Effector memory CD4-positive, alpha-beta T cell (primary cell): ENCODE measurements around the gene EFHD2.
"Not testable (repeated sequence)": the region's sequence is repeated elsewhere in the genome, so short reads cannot be mapped to it uniquely, and the experiment has no call there.

Source experiments
- DNase-seq, 3 donors: peaks; one replicate each; pipeline ENCODE4 v3.0.0-alpha.2; 2020
- H3K27ac ChIP-seq: 2 replicates; pipeline ENCODE4 v1.7.0; 2013; ENCODE audit warnings: mild to moderate bottlenecking, low read length, moderate library complexity; ENCODE audit not compliant: insufficient read depth, poor library complexity, severe bottlenecking
- H3K27me3 ChIP-seq: replicated peaks from 2 replicates; pipeline ENCODE4 v1.7.0; 2013; ENCODE audit warnings: mild to moderate bottlenecking, low read length; ENCODE audit not compliant: insufficient read depth, control insufficient read depth, poor library complexity, severe bottlenecking
- H3K36me3 ChIP-seq: 2 replicates; pipeline ENCODE4 v1.7.0; 2013; ENCODE audit warnings: mild to moderate bottlenecking, low read length, moderate library complexity; ENCODE audit not compliant: control insufficient read depth, insufficient read depth
- H3K4me1 ChIP-seq: 2 replicates; pipeline ENCODE4 v1.7.0; 2013; ENCODE audit warnings: low read length, mild to moderate bottlenecking; ENCODE audit not compliant: control insufficient read depth, insufficient read depth, poor library complexity, severe bottlenecking
- H3K4me3 ChIP-seq: 2 replicates; pipeline ENCODE4 v1.7.0; 2013; ENCODE audit warnings: low read length, low read depth, mild to moderate bottlenecking; ENCODE audit not compliant: insufficient read depth, poor library complexity, severe bottlenecking
- H3K9me3 ChIP-seq: 2 replicates; pipeline ENCODE4 v1.7.0; 2013; ENCODE audit warnings: mild to moderate bottlenecking, low read length, moderate library complexity; ENCODE audit not compliant: control insufficient read depth

Gene EFHD2

GRCh38 chr1:15452216-15452615 is 42.5 kb downstream of the EFHD2 start:
- Histone ChIP-seq H3K4me1 (no peaks in the 10 kb centered on the region), H3K27me3 (no peaks in the 10 kb centered on the region), H3K27ac (no peak overlapping the region), H3K4me3 (no peak overlapping the region), H3K36me3 (no peaks in the 10 kb centered on the region), H3K9me3 (no peaks in the 10 kb centered on the region)
- no peak for DNase-seq

GRCh38 chr1:15452866-15453571 is 43.3 kb downstream of the EFHD2 start:
- no peaks in the 10 kb centered on the region for H3K4me1 ChIP-seq
- H3K27ac ChIP-seq = no peak overlapping the region
- no peaks in the 10 kb centered on the region for H3K9me3 ChIP-seq
- no peaks in the 10 kb centered on the region for H3K36me3 ChIP-seq
- H3K4me3 ChIP-seq = no peak overlapping the region
- DNase-seq = no peak
- H3K27me3 ChIP-seq = no peaks in the 10 kb centered on the region

GRCh38 chr1:15453734-15454133 is 44.0 kb downstream of the EFHD2 start:
- H3K4me1 ChIP-seq = no peaks in the 10 kb centered on the region
- DNase-seq = no peak
- no peak overlapping the region for H3K4me3 ChIP-seq
- no peaks in the 10 kb centered on the region for H3K9me3 ChIP-seq
- no peak overlapping the region for H3K27ac ChIP-seq
- no peaks in the 10 kb centered on the region for H3K36me3 ChIP-seq
- no peaks in the 10 kb centered on the region for H3K27me3 ChIP-seq

GRCh38 chr1:15454256-15454655 is 44.6 kb downstream of the EFHD2 start:
- Histone ChIP-seq H3K4me3 (no peak overlapping the region), H3K36me3 (no peaks in the 10 kb centered on the region), H3K27me3 (no peaks in the 10 kb centered on the region), H3K27ac (no peak overlapping the region), H3K4me1 (no peaks in the 10 kb centered on the region), H3K9me3 (no peaks in the 10 kb centered on the region)
- no peak for DNase-seq

GRCh38 chr1:15455522-15455921 is 45.8 kb downstream of the EFHD2 start:
- H3K4me1 ChIP-seq = no peaks in the 10 kb centered on the region
- H3K36me3 ChIP-seq = no peaks in the 10 kb centered on the region
- no peak overlapping the region for H3K27ac ChIP-seq
- H3K27me3 ChIP-seq = no peaks in the 10 kb centered on the region
- H3K4me3 ChIP-seq = no peak overlapping the region
- no peak for DNase-seq
- no peaks in the 10 kb centered on the region for H3K9me3 ChIP-seq

- no peak for DNase-seq
- Histone ChIP-seq H3K4me3 (no peak within 1 kb of the TSS), H3K36me3 (no peaks in the 10 kb centered on the region), H3K27me3 (no peaks in the 10 kb centered on the region), H3K27ac (no peak within 1 kb of the TSS), H3K9me3 (no peaks in the 10 kb centered on the region), H3K4me1 (no peaks in the 10 kb centered on the region)
Measured at GRCh38 chr1:15456313-15456954, 46.7 kb downstream of the EFHD2 start, which contains the start of gene CELA2A. Gene CELA2A (plus strand): TSS chr1:15456732. CDS start chr1:15456754, 22 bp downstream.

GRCh38 chr1:15457585-15457984 is 47.9 kb downstream of the EFHD2 start:
- no peak overlapping the region for H3K4me3 ChIP-seq
- H3K27me3 ChIP-seq = no peaks in the 10 kb centered on the region
- no peak for DNase-seq
- H3K9me3 ChIP-seq = no peaks in the 10 kb centered on the region
- H3K36me3 ChIP-seq = no peaks in the 10 kb centered on the region
- H3K27ac ChIP-seq = no peak overlapping the region
- H3K4me1 ChIP-seq = no peaks in the 10 kb centered on the region

- not testable (repeated sequence) for H3K4me1 ChIP-seq, H3K27me3 ChIP-seq, DNase-seq, H3K36me3 ChIP-seq, H3K4me3 ChIP-seq, H3K9me3 ChIP-seq, H3K27ac ChIP-seq
Measured at GRCh38 chr1:15458388-15458787, 48.7 kb downstream of the EFHD2 start.

GRCh38 chr1:15459771-15460707 is 50.4 kb downstream of the EFHD2 start:
- Histone ChIP-seq H3K27ac (no peak overlapping the region), H3K27me3 (no peaks in the 10 kb centered on the region), H3K4me1 (no peaks in the 10 kb centered on the region), H3K36me3 (no peaks in the 10 kb centered on the region), H3K9me3 (no peaks in the 10 kb centered on the region), H3K4me3 (no peak overlapping the region)
- no peak for DNase-seq

GRCh38 chr1:15460708-15461095 is 51.0 kb downstream of the EFHD2 start:
- Histone ChIP-seq H3K4me1 (no peaks in the 10 kb centered on the region), H3K36me3 (no peaks in the 10 kb centered on the region), H3K4me3 (no peak overlapping the region), H3K27ac (no peak overlapping the region), H3K9me3 (no peaks in the 10 kb centered on the region), H3K27me3 (no peaks in the 10 kb centered on the region)
- DNase-seq = no peak
